Measurements from ENCODE around the gene C1QTNF9. TPM values are rescaled to one million over a fixed set of nuclear protein-coding genes. Genes with fewer than 3 reads are reported as not detected.

C1QTNF9 gene
- total and polyA plus RNA-seq, 4 donors = 0.10 to 0.25 (median 0.19) TPM; not detected in 1

DNA sequence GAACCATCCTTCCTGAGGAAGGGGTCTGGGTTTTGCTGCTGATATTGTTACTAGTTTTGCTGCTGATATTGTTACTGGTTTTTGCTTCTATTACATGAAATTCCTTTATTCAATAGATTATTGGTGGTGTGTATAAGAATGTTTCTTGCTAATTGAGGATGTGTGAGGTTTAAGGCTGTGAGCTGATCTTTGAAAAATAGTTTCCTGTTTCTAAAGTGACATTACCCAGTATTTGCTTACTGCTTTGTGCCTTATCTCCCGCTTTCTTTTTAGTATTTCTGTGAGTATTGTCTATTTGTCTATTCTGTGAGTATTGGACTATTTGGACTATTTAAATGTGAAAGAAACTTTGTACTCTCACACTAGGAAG, 38.2 kb upstream of the C1QTNF9 start:
- Histone ChIP-seq H3K9me3 (ENCODE audit: control insufficient read depth in 4 of 4, low read length in 3 of 4) (no peaks in the 10 kb centered on the region), H3K27ac (ENCODE audit: low read depth in 1 of 2, low read length in 2 of 2) (peak overlapping the region; percentile 81 to 85), H3K9ac (ENCODE audit: low read depth in 1 of 2, low read length in 2 of 2) (peak overlapping the region; percentile 53 to 80), H3K4me3 (ENCODE audit: low read depth in 1 of 3, low read length in 3 of 3) (peak overlapping the region in 1 of 3 donors; percentile 36), H3K4me1 (ENCODE audit: control insufficient read depth in 4 of 4, insufficient read depth in 4 of 4, low read length in 3 of 4) (peaks cover 14 to 46% (median 32%) of the 10 kb centered on the region in 4 donors), H3K27me3 (ENCODE audit: control insufficient read depth in 4 of 4, insufficient read depth in 4 of 4, low read length in 3 of 4) (no peaks in the 10 kb centered on the region), H3K36me3 (ENCODE audit: control insufficient read depth in 4 of 4, insufficient read depth in 3 of 4, low read depth in 1 of 4, low read length in 3 of 4) (peaks cover 0 to 2% (median under 1%) of the 10 kb centered on the region in 4 donors)
- WGBS = 0% methylated on average over 1 of the region's 1 CpG
- no peak for TF ChIP-seq TAF1 (conservative IDR thresholded peaks at IDR 0.05)
- TF ChIP-seq GABPA (IDR thresholded peaks at IDR 0.05 in 1 of 2, conservative IDR thresholded peaks at IDR 0.05 in 1 of 2) = no peak
- TF ChIP-seq, protein P1, sequence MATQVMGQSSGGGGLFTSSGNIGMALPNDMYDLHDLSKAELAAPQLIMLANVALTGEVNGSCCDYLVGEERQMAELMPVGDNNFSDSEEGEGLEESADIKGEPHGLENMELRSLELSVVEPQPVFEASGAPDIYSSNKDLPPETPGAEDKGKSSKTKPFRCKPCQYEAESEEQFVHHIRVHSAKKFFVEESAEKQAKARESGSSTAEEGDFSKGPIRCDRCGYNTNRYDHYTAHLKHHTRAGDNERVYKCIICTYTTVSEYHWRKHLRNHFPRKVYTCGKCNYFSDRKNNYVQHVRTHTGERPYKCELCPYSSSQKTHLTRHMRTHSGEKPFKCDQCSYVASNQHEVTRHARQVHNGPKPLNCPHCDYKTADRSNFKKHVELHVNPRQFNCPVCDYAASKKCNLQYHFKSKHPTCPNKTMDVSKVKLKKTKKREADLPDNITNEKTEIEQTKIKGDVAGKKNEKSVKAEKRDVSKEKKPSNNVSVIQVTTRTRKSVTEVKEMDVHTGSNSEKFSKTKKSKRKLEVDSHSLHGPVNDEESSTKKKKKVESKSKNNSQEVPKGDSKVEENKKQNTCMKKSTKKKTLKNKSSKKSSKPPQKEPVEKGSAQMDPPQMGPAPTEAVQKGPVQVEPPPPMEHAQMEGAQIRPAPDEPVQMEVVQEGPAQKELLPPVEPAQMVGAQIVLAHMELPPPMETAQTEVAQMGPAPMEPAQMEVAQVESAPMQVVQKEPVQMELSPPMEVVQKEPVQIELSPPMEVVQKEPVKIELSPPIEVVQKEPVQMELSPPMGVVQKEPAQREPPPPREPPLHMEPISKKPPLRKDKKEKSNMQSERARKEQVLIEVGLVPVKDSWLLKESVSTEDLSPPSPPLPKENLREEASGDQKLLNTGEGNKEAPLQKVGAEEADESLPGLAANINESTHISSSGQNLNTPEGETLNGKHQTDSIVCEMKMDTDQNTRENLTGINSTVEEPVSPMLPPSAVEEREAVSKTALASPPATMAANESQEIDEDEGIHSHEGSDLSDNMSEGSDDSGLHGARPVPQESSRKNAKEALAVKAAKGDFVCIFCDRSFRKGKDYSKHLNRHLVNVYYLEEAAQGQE (IDR thresholded peaks at IDR 0.05) = no peak
- TF ChIP-seq, protein P2, sequence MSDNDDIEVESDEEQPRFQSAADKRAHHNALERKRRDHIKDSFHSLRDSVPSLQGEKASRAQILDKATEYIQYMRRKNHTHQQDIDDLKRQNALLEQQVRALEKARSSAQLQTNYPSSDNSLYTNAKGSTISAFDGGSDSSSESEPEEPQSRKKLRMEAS (IDR thresholded peaks at IDR 0.05) = no peak
- TF ChIP-seq HNF4A (conservative IDR thresholded peaks at IDR 0.05) = peak; percentile 21 to 42
- TF ChIP-seq, protein P3, sequence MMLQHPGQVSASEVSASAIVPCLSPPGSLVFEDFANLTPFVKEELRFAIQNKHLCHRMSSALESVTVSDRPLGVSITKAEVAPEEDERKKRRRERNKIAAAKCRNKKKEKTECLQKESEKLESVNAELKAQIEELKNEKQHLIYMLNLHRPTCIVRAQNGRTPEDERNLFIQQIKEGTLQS (IDR thresholded peaks at IDR 0.05) = no peak
- DNase-seq (ENCODE audit: low spot score) = no peak

DNA sequence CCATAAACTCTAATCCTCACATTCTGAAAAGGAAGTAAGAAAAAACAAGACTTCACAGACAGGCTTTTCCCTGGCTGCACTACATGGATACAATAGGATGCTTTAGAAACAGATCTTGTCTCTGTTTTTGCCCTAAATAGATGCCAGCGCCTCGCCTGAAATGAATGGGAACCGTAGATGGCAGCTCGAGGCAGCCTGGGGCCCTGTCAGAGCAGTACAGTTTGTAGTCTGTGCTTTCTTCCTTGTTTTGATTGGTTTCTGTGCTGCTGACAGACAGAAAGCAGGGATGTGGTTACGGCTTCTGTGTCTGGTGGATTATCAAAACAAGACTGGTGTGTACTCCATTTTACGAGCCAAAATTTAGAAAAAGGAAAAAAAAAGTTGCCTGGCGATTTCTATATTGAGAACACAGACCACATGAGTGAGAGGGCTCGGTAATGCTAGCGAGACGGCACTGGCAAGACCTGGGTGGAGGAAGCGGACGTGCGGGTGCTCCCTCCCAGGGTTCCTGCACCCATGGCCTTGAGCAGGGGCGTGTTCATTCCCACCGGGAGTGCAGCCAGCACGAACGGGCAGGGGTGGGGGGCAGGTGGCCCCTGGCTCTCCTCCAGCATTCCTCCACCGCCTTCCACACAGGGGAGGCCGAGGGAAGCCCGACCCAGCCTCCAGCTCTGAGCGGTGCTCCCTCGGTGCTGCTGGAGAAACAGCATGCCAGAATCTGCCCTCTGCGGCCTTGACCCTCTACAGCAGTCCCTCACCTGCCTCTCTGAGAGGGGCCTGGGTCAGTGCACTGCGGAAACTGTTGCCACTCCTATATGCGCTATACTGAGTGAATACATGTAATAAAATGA, 37.6 kb upstream of the C1QTNF9 start:
- WGBS = 29% methylated on average over 25 of the region's 25 CpGs

More for the DNA sequence above, 37.6 kb upstream of the C1QTNF9 start:
- H3K4me1 ChIP-seq (ENCODE audit: control insufficient read depth in 4 of 4, insufficient read depth in 4 of 4, low read length in 3 of 4) = peaks cover 14 to 46% (median 32%) of the 10 kb centered on the region in 4 donors
- peak overlapping the region; percentile 81 to 85 for H3K27ac ChIP-seq (ENCODE audit: low read depth in 1 of 2, low read length in 2 of 2)
- H3K9me3 ChIP-seq (ENCODE audit: control insufficient read depth in 4 of 4, low read length in 3 of 4) = no peaks in the 10 kb centered on the region
- H3K4me3 ChIP-seq (ENCODE audit: low read depth in 1 of 3, low read length in 3 of 3) = peak overlapping the region in 1 of 3 donors; percentile 36
- H3K36me3 ChIP-seq (ENCODE audit: control insufficient read depth in 4 of 4, insufficient read depth in 3 of 4, low read depth in 1 of 4, low read length in 3 of 4) = peaks cover 0 to 2% (median 0%) of the 10 kb centered on the region in 4 donors
- TF ChIP-seq YY1 (IDR thresholded peaks at IDR 0.05) (no peak), FOXA2 (IDR thresholded peaks at IDR 0.05) (no peak), RAD21 (IDR thresholded peaks at IDR 0.05) (no peak), NR2F2 (IDR thresholded peaks at IDR 0.05) (peak; percentile 68), HNF4G (IDR thresholded peaks at IDR 0.05) (no peak), RXRA (IDR thresholded peaks at IDR 0.05) (peak in 1 of 2 donors; percentile 21), JUND (IDR thresholded peaks at IDR 0.05) (no peak), GABPA (IDR thresholded peaks at IDR 0.05 in 1 of 2, conservative IDR thresholded peaks at IDR 0.05 in 1 of 2) (no peak), TAF1 (conservative IDR thresholded peaks at IDR 0.05) (no peak), HNF4A (conservative IDR thresholded peaks at IDR 0.05) (no peak), SP1 (IDR thresholded peaks at IDR 0.05) (peak; percentile 15), FOXA1 (IDR thresholded peaks at IDR 0.05) (no peak), EGR1 (IDR thresholded peaks at IDR 0.05; ENCODE audit: low read depth in 2 of 2) (no peak)
- TF ChIP-seq, protein P1 (IDR thresholded peaks at IDR 0.05) = no peak
- TF ChIP-seq, protein P3 (IDR thresholded peaks at IDR 0.05) = no peak
- TF ChIP-seq, protein P4, sequence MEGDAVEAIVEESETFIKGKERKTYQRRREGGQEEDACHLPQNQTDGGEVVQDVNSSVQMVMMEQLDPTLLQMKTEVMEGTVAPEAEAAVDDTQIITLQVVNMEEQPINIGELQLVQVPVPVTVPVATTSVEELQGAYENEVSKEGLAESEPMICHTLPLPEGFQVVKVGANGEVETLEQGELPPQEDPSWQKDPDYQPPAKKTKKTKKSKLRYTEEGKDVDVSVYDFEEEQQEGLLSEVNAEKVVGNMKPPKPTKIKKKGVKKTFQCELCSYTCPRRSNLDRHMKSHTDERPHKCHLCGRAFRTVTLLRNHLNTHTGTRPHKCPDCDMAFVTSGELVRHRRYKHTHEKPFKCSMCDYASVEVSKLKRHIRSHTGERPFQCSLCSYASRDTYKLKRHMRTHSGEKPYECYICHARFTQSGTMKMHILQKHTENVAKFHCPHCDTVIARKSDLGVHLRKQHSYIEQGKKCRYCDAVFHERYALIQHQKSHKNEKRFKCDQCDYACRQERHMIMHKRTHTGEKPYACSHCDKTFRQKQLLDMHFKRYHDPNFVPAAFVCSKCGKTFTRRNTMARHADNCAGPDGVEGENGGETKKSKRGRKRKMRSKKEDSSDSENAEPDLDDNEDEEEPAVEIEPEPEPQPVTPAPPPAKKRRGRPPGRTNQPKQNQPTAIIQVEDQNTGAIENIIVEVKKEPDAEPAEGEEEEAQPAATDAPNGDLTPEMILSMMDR (IDR thresholded peaks at IDR 0.05; ENCODE audit: low read depth, low read length, missing input control) = no peak
- TF ChIP-seq, protein P2 (IDR thresholded peaks at IDR 0.05) = no peak
- TF ChIP-seq, protein P5, sequence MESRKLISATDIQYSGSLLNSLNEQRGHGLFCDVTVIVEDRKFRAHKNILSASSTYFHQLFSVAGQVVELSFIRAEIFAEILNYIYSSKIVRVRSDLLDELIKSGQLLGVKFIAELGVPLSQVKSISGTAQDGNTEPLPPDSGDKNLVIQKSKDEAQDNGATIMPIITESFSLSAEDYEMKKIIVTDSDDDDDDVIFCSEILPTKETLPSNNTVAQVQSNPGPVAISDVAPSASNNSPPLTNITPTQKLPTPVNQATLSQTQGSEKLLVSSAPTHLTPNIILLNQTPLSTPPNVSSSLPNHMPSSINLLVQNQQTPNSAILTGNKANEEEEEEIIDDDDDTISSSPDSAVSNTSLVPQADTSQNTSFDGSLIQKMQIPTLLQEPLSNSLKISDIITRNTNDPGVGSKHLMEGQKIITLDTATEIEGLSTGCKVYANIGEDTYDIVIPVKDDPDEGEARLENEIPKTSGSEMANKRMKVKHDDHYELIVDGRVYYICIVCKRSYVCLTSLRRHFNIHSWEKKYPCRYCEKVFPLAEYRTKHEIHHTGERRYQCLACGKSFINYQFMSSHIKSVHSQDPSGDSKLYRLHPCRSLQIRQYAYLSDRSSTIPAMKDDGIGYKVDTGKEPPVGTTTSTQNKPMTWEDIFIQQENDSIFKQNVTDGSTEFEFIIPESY (IDR thresholded peaks at IDR 0.05) = no peak
- peak overlapping the region; percentile 53 to 80 for H3K9ac ChIP-seq (ENCODE audit: low read depth in 1 of 2, low read length in 2 of 2)
- no peak for DNase-seq (ENCODE audit: low spot score)
- no peaks in the 10 kb centered on the region for H3K27me3 ChIP-seq (ENCODE audit: control insufficient read depth in 4 of 4, insufficient read depth in 4 of 4, low read length in 3 of 4)

Data from liver (tissue), 9 donors.